ENCODE measurements around the gene TTC28.

TTC28 gene

DNA sequence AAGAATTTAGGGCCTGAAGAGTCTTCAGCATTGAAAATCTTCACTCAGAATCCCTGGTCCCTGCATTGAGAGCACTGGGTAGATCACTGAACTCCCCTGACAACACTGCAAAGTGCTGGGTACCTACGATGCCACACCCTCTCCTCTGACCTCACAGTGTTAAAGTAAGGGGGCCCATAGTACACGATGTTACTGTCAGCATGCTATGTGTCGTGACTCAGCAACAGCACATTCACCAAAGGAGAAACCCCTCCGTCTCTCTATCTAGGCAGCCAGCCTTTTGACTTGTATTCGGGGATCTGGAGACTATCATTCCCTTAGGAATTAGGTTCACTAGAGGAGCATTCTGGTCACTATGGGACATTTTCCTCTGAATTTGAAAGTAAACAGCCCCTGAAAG is 693.2 kb downstream of the TTC28 start:
- no peak for DNase-seq (ENCODE audit: low spot score)

GRCh38 chr22:27985323-27986275 is 694.0 kb downstream of the TTC28 start:
- no peak for DNase-seq (ENCODE audit: low spot score)

DNA sequence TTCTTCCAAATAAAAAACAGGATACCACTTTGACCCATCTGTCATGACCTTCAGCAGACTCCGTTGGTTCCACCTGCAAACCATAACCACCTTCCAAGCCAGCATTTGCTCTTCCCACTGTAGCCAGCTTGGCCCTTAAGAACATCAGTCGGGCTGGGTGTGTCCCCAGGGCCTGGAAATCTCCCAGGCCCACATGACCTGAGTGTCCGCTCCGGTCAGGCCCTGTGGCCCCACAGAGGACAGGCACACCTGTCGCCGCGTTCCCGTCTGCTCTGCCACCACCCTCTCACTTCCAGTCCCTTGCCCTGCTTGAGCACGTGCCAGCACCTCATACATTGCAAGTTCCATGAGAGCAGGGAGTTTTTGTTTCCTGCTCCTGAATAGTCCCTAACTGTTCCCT is 694.9 kb downstream of the TTC28 start:
- DNase-seq (ENCODE audit: low spot score), result no peak

DNA sequence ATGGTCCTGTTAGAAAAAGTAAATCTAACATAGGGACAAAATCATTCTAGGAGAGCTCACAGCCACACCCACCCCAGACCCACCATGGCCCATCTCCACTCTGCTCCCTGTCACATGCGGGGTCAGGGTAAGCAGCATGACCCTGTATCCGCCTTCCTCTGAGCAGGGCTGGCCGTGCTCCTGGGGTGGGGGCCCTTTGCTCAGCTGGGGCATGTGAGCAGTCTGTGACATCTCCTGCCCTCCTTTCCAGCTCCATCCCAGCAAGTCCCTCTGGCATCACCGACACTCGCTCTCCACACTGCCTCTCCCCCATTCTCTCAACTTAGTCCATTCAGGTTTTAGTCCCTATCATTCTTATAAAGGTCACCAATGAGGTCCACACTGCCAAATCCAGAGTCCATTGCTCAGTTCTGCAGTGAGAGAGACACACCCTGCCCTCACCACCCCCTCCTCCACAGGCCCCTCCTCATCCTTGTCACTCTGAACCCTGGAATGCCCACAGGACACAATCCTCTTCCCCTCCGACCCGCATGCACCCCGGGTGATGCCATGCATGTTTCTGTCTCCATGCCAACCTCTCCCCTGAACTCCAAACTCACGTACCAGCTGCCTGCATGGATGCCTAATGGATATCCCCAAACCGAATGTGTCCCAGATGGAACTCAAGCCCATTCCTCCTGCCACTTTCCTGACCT is 695.5 kb downstream of the TTC28 start:
- no peak for DNase-seq (ENCODE audit: low spot score)

DNA sequence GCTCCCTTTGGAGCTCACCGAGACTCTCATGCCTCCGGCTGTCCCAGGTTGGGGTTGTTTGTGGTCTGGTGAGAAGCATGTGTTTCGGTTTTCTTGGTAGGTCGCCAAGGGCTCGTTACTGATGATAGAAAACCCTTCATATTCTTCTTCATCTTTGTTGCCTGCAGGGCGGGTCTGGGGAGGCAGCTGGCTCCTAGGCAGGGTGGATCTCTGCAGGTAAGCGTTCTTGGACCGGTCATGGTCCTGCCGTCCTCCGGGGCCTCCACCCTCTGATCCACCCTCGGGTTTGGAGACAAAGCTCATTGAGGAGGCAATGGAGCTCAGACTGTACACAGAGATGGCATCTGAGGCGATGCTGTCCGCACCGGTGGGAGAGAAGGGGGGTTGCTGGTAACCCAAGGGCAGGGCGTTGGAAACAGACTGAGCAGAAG is 696.3 kb downstream of the TTC28 start:
- no peak for DNase-seq (ENCODE audit: low spot score)

GRCh38 chr22:27982630-27983180 is 696.9 kb downstream of the TTC28 start:
- no peak for DNase-seq (ENCODE audit: low spot score)

DNA sequence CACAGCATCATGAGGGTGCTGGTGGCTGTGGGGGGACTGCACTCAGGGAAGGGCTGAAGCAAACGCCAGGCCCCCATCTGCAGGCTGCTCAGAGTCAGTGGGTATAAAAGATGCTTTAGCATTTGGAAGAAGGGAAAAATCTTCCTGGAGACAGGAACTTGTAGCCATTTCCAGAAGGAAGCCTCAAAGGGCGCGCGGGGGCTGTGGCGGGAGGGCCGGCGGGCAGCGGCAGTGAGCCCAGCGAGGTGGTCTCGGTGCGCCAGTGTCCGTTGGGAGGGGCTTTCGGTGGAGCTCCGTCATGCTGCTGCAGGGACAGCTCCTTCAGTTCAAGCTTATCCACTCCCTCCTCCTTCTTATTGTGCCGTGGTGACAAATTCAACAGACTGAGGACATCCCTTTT is 697.5 kb downstream of the TTC28 start:
- no peak for DNase-seq (ENCODE audit: low spot score)

GRCh38 chr22:27980424-27981148 is 699.1 kb downstream of the TTC28 start:
- no peak for DNase-seq (ENCODE audit: low spot score)

DNA sequence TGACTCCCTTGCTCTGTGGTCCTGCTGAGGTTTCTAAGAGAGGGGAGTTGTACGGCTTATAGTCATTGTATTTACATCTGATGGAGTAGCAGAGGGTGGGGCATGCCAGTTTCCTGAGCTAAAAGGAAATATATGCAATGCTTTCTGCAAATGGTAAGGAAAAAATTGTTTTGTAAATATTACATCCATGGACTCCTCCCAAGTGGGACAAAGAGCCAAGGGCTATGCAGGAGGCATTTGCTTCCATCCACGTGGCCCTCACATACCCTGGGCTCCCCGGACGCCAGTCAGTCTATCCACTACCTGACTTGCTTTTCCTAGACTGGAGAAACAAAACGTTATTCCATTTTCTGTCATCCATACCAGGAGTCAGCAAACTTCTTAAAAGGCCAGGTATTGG is 700.8 kb downstream of the TTC28 start:
- no peak for DNase-seq (ENCODE audit: low spot score)

DNA sequence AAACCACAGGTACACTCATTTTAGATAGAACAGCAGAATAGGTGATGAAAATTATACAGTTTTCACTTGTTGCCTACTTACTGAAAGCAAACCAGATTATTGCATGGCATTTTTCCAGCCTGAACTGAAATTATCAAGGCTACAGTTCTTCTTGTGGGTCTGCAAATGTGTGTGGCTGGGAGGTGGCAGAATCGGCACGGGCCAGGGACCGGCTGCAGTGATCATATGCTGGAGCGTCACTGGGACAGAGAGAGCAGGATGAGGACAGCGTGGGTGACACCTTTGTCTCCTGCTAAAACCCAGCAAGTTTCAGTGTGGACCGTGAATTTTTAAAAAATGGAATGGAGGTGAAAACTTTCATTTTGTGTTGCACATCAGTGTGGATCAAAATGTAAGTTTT is 701.3 kb downstream of the TTC28 start:
- DNase-seq (ENCODE audit: low spot score), result no peak

DNA sequence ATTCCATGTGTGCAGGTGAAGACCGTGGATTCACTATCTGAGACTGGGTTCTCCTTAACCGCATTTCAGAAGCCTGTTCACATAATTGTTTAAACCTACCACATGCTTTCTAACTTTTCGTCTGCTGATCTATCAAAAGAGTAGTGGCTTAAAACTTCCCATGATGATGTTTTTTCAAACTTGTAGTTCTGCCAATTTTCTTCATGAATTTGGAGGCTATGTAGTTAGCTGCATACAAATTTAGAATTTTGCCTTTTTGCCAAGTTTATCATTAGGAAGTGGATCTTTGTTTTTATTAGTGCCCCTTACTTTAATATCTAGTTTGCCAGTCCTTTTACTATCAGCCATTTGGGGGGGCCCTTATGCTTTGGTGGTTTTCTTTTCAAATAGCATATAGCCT is 703.1 kb downstream of the TTC28 start:
- no peak for DNase-seq (ENCODE audit: low spot score)

DNA sequence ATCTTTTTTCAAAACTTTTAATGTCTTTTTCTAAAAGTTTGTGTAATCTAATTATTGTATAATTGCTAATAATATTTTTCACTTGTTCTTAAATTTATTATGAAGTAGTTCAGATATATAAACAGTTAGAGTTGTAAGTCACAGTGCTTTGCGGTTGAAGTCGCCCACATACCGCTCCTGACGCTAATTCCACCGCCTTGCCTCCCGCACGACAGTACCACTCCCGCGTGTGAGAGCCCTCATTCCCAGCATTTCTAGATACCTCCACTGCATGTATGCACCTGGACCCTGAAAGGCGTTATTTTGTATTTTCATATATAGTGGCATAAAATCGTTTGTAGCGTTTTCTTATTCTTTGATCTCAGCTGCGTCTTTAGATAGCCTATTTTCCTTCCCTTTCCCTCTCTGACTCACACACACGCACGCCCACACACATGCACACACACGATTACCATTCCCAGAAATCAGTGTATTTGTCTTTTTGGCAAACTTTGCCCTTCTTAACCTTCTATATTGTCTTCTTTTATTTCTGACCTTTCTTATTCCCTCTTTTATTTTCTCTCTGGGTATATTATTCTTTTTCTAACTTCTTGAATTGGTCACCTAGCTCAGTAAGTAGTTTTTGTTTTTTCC is 704.1 kb downstream of the TTC28 start:
- no peak for DNase-seq (ENCODE audit: low spot score)

DNA sequence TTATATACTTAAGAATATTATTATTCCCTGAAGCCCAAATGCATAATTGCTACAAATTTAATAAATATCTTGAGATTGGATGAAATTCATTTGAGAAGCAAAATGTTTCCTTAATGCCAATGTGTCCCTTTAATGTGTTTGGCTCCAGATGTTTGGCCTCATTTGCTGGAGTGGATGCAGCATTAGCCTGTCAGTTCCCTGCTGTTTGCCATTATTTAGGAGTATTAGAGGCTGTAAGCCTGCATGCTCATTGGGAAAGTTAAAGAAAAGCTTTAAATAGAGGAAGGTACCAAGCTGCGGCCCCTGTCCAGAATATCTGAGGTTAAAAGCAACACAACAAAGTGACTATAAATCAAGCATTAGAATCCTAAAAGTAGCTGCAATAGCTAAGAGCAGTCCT is 705.8 kb downstream of the TTC28 start:
- no peak for DNase-seq (ENCODE audit: low spot score)

GRCh38 chr22:27972732-27973698 is 706.6 kb downstream of the TTC28 start:
- no peak for DNase-seq (ENCODE audit: low spot score)

GRCh38 chr22:27971926-27972325 is 707.7 kb downstream of the TTC28 start:
- DNase-seq (ENCODE audit: low spot score), result no peak

DNA sequence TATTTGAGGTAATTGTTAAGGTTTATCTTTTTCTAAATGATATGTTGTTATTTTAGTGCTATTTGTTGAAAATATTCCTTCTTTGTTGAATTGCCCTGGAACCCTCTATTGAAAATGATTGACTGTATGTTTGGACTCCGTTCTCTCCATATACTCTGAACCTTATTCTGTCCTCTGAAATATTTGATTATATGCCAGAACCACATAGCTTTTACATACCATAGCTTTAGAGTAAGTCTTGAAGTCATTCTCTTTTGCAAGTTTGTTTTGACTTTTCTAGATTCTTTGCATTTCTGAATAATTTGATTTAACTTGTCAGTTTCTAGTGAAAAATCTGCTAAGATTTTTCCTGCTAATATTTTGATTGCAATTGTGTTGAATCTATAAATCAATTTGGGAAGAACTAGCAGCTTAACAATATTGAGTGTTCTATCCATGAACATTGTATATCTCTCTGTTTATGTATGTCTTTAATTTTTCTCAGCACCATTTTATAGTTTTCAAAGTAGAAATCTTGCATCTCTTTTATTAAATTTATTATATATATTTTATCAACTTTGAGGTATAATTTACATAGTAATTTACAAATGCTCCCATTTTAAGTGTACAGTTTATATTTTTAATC is 708.9 kb downstream of the TTC28 start:
- no peak for DNase-seq (ENCODE audit: low spot score)

GRCh38 chr22:27966168-27967064 is 713.2 kb downstream of the TTC28 start:
- DNase-seq (ENCODE audit: low spot score), result no peak

GRCh38 chr22:27962268-27963044 is 717.2 kb downstream of the TTC28 start:
- peak; percentile 15 for DNase-seq (ENCODE audit: low spot score)
